Measurements from ENCODE around the gene ASRGL1. TPM values are rescaled to one million over a fixed set of nuclear protein-coding genes. Genes with fewer than 3 reads are reported as not detected.
A peak's percentile ranks its signal among the peaks of the same experiment; 100 is the strongest.
"Not testable (repeated sequence)": the region's sequence is repeated elsewhere in the genome, so short reads cannot be mapped to it uniquely, and the experiment has no call there.

ASRGL1 gene
- total RNA-seq, 6 donors from 2014 or later: 31.2 to 82.8 (median 49.3) TPM

DNA sequence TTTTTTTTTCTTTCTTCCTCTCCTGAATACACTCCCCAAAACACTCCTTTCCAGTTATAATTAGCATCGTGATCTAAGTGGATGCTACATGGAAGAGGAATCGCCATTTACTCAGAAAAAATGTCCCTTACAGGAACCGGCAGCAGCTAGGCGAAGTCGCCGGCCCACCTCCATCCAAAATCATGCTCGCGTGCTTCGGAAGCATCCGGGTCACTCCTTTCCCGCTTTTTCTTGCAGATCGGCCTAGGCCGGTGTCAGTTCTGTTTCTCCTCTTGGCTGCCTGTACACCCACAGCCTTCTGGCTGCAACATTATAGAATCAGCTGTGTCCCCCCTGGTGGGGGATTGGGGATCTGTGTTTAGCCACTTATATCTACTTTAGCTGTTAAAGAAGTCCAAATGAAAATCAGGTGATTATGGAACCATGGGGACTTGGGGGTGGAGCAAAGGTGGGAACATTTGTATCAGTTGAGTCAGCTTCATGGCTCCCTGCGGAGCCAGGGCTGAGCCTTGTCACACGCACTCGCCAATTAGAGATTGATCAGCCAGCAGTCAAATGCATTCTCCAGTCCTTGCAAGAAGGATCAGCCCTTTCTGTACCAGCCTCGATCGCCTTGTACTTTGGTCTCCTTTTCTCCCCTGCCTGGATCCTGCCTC lies 36.3 kb downstream of the ASRGL1 start:
- no peaks in the 10 kb centered on the region for H3K9me3 ChIP-seq
- ATAC-seq (ENCODE audit: low FRiP score in 2 of 2) (no peak), DNase-seq (no peak)
- no peaks in the 10 kb centered on the region for H3K27me3 ChIP-seq
- TF ChIP-seq EP300 (IDR thresholded peaks at IDR 0.05) (no peak), POLR2A (IDR thresholded peaks at IDR 0.05) (no peak), POLR2AphosphoS5 (IDR thresholded peaks at IDR 0.05) (no peak)
- TF ChIP-seq, protein P1, sequence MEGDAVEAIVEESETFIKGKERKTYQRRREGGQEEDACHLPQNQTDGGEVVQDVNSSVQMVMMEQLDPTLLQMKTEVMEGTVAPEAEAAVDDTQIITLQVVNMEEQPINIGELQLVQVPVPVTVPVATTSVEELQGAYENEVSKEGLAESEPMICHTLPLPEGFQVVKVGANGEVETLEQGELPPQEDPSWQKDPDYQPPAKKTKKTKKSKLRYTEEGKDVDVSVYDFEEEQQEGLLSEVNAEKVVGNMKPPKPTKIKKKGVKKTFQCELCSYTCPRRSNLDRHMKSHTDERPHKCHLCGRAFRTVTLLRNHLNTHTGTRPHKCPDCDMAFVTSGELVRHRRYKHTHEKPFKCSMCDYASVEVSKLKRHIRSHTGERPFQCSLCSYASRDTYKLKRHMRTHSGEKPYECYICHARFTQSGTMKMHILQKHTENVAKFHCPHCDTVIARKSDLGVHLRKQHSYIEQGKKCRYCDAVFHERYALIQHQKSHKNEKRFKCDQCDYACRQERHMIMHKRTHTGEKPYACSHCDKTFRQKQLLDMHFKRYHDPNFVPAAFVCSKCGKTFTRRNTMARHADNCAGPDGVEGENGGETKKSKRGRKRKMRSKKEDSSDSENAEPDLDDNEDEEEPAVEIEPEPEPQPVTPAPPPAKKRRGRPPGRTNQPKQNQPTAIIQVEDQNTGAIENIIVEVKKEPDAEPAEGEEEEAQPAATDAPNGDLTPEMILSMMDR (IDR thresholded peaks at IDR 0.05): no peak
- WGBS, 2 donors: 96 to 98% methylated on average over 18 of the region's 18 CpGs
- no peak overlapping the region for H3K27ac ChIP-seq
- H3K36me3 ChIP-seq: peaks cover 0 to 5% (median 0%) of the 10 kb centered on the region in 4 donors
- no peak overlapping the region for H3K4me3 ChIP-seq
- H3K4me1 ChIP-seq: no peaks in the 10 kb centered on the region

DNA sequence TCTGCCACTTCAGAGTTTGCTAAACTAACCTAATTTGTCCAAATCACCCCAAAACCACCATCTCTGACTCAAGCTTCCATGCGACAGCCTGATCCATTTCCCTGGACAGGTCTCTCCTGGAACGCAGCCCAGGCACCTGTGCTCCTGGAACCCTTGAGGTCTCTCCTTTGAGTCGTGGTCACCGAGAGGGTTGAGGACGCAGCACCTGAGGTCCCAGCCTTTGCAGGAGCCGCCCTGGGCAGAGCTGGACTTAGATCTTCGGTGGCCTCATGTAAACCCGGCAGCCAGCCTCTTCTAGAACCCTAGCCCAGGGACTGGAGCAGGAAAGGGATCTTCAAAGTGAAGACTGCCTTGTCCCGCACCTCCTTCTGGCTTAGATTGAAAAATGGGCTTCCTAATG lies 37.6 kb downstream of the ASRGL1 start:
- 92 to 94% methylated on average over 9 of the region's 9 CpGs for WGBS, 2 donors
- H3K9me3 ChIP-seq: no peaks in the 10 kb centered on the region
- ATAC-seq (ENCODE audit: low FRiP score in 2 of 2): no peak
- H3K27me3 ChIP-seq: no peaks in the 10 kb centered on the region
- H3K4me3 ChIP-seq: no peak overlapping the region
- no peak for DNase-seq
- TF ChIP-seq EP300 (IDR thresholded peaks at IDR 0.05): no peak
- TF ChIP-seq POLR2AphosphoS5 (IDR thresholded peaks at IDR 0.05): no peak
- TF ChIP-seq, protein P1 (IDR thresholded peaks at IDR 0.05): no peak
- no peak for TF ChIP-seq POLR2A (IDR thresholded peaks at IDR 0.05)
- no peak overlapping the region for H3K27ac ChIP-seq
- H3K36me3 ChIP-seq: peaks cover 0 to 5% (median 0%) of the 10 kb centered on the region in 4 donors
- H3K4me1 ChIP-seq: no peaks in the 10 kb centered on the region

DNA sequence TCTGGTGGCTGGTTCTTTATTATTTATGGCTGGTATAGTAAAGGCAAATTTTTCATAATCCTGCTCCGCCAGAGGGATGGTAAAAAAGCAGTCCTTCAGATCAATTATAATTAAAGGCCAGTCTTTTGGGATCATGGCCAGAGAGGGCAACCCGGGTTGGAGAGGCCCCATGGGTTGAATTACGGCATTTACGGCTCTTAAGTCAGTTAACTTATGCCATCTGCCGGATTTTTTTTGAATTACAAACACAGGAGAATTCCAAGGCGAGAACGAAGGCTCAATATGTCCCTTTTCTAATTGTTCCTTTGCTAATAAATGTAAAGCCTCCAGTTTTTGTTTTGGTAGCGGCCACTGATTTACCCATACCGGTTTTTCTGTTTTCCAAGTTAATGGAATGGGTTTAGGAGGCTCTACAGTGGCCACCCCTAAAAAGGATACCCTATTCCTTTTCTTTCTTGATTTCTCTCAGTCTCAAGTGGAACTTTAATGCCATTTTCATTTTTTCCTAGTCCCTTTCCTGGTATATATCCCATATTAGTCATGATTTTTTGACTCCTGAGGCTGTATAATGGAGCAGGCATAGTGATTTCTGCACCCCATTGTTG lies 41.3 kb downstream of the ASRGL1 start:
- TF ChIP-seq, protein P1 (IDR thresholded peaks at IDR 0.05): peak in 5 of 6 experiments; percentile 23 to 61 (median 37)
- not testable (repeated sequence) for DNase-seq; H3K9me3 ChIP-seq; H3K27me3 ChIP-seq; H3K36me3 ChIP-seq; H3K27ac ChIP-seq; ATAC-seq (ENCODE audit: low FRiP score in 2 of 2); H3K4me3 ChIP-seq
- WGBS, 2 donors: 4 to 6% methylated on average over 9 of the region's 9 CpGs
- H3K4me1 ChIP-seq: peaks cover 6 to 10% (median 8%) of the 10 kb centered on the region in 4 donors

DNA sequence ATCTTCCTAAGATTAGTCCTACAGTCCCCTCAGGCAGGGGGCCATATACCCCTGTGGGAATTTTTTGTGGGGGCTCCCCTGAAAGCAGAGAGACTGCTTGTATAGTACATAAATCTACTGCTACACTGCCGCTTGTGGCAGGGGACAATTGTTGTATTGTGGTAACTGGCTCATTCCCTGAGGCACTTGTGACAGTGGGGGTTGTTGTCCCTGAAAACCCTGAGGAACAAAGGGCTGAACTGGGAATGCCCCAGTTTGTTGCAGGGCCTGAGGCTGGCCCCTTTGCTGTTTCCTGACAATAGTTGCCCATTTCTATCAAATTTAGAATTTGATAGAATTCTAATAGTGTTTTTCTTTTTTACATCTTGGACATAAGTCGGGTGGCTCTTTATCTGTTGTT lies 42.3 kb downstream of the ASRGL1 start:
- not testable (repeated sequence) for ATAC-seq (ENCODE audit: low FRiP score in 2 of 2)

DNA sequence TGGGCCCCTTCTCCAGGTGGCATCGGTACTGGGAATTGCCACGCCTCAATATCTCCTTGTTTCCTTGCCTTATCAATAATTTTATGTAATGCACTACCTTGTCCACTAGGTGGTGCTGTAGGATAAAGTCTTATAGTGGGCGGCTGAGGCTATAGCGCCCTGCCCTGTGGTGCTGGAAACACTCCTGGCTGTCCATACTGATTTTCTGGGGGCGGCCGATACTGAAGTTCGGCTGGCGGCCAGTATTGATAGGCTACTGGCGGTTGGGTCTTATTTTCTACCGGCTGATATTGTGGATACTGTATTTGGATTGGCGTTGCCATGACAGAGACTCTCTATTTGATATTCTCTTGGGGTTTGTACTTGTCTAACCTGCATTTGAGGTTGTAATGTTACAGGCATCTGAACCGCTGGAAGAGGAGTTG lies 43.6 kb downstream of the ASRGL1 start:
- 9% methylated on average over 12 of the region's 12 CpGs for WGBS, 2 donors

More for the DNA sequence above, 42.3 kb downstream of the ASRGL1 start:
- not testable (repeated sequence) for H3K9me3 ChIP-seq, H3K36me3 ChIP-seq, H3K27ac ChIP-seq, H3K27me3 ChIP-seq, H3K4me3 ChIP-seq, DNase-seq
- peaks cover 6 to 10% (median 8%) of the 10 kb centered on the region in 4 donors for H3K4me1 ChIP-seq
- 44 to 62% methylated on average over 2 of the region's 2 CpGs for WGBS, 2 donors

More for the DNA sequence above, 43.6 kb downstream of the ASRGL1 start:
- not testable (repeated sequence) for H3K9me3 ChIP-seq, H3K27ac ChIP-seq, H3K36me3 ChIP-seq, H3K27me3 ChIP-seq, H3K4me3 ChIP-seq
- DNase-seq: peak in 1 of 2 donors; percentile 51
- H3K4me1 ChIP-seq: peaks cover 6 to 10% (median 8%) of the 10 kb centered on the region in 4 donors
- ATAC-seq (ENCODE audit: low FRiP score in 2 of 2): peak; percentile 88 to 93
- TF ChIP-seq, protein P1 (IDR thresholded peaks at IDR 0.05): peak; percentile 60 to 88 (median 74)

Measured in upper lobe of left lung (tissue), 6 donors.